H9 (cell line): ENCODE results near the gene CDH13. TPM values are rescaled to one million over a fixed set of nuclear protein-coding genes. Genes with fewer than 3 reads are reported as not detected.

Experiments used
- DNase-seq: peaks from one replicate; pipeline ENCODE4 v3.0.0-alpha.2; 2017
- H2AFZ ChIP-seq: one replicate; pipeline ENCODE4 v1.6.1; 2013; ENCODE audit warnings: mild to moderate bottlenecking, low read length, control low read depth, moderate library complexity
- H2AK5ac ChIP-seq: 2 replicates; pipeline ENCODE4 v1.6.1; 2013; ENCODE audit warnings: low read length, control low read depth, mixed read lengths; ENCODE audit not compliant: insufficient read length
- H2BK120ac ChIP-seq: one replicate; pipeline ENCODE4 v1.6.1; 2013; ENCODE audit warnings: low read depth, mild to moderate bottlenecking, low read length, control low read depth, inconsistent platforms; ENCODE audit not compliant: poor library complexity, severe bottlenecking
- H2BK12ac ChIP-seq: 2 replicates; pipeline ENCODE4 v1.6.1; 2013; ENCODE audit warnings: low read length, control low read depth, mixed read lengths, low read depth; ENCODE audit not compliant: insufficient read length
- H2BK15ac ChIP-seq: 2 replicates; pipeline ENCODE4 v1.6.1; 2013; ENCODE audit warnings: low read depth, low read length, control low read depth
- H2BK20ac ChIP-seq: one replicate; pipeline ENCODE4 v1.6.1; 2013; ENCODE audit warnings: low read depth, mild to moderate bottlenecking, low read length, control low read depth, inconsistent platforms; ENCODE audit not compliant: poor library complexity, severe bottlenecking
- H2BK5ac ChIP-seq: 2 replicates; pipeline ENCODE4 v1.6.1; 2013; ENCODE audit warnings: low read length, control low read depth, mixed read lengths; ENCODE audit not compliant: insufficient read length
- H3K14ac ChIP-seq: 2 replicates; pipeline ENCODE4 v1.6.1; 2013; ENCODE audit warnings: low read length, control low read depth; ENCODE audit not compliant: insufficient read depth
- H3K18ac ChIP-seq: 2 replicates; pipeline ENCODE4 v1.6.1; 2013; ENCODE audit warnings: low read depth, mild to moderate bottlenecking, mixed read lengths, low read length, control low read depth; ENCODE audit not compliant: insufficient read length
- H3K23ac ChIP-seq: 2 replicates; pipeline ENCODE4 v1.6.1; 2013; ENCODE audit warnings: low read length, control low read depth, mixed read lengths, low read depth; ENCODE audit not compliant: insufficient read length
- H3K23me2 ChIP-seq: 2 replicates; pipeline ENCODE4 v1.6.1; 2013; ENCODE audit warnings: low read depth, mild to moderate bottlenecking, mixed read lengths, low read length, control low read depth; ENCODE audit not compliant: insufficient read length, poor library complexity, severe bottlenecking
- H3K27ac ChIP-seq: 2 replicates; pipeline ENCODE4 v1.5.1; 2013; ENCODE audit warnings: low read length, control low read depth, mixed read lengths, low read depth; ENCODE audit not compliant: insufficient read length
- H3K27me3 ChIP-seq: 2 replicates; pipeline ENCODE4 v1.6.1; 2013; ENCODE audit warnings: low read length, control low read depth, inconsistent platforms; ENCODE audit not compliant: insufficient read depth
- H3K4ac ChIP-seq: 2 replicates; pipeline ENCODE4 v1.6.1; 2013; ENCODE audit warnings: low read depth, mild to moderate bottlenecking, control low read depth, inconsistent platforms, low read length, moderate library complexity
- H3K4me1 ChIP-seq: 2 replicates; pipeline ENCODE4 v1.6.1; 2013; ENCODE audit warnings: low read length, control low read depth, inconsistent platforms; ENCODE audit not compliant: insufficient read depth
- H3K4me2 ChIP-seq: 2 replicates; pipeline ENCODE4 v1.6.1; 2013; ENCODE audit warnings: low read length, control low read depth, mixed read lengths; ENCODE audit not compliant: insufficient read length, insufficient read depth
- H3K56ac ChIP-seq: 2 replicates; pipeline ENCODE4 v1.6.1; 2013; ENCODE audit warnings: low read depth, mild to moderate bottlenecking, mixed read lengths, low read length, control low read depth; ENCODE audit not compliant: insufficient read length
- H3K79me1 ChIP-seq: 2 replicates; pipeline ENCODE4 v1.6.1; 2013; ENCODE audit warnings: low read depth, mild to moderate bottlenecking, moderate library complexity, low read length, control low read depth, inconsistent platforms; ENCODE audit not compliant: insufficient read depth, poor library complexity, severe bottlenecking
- H3K79me2 ChIP-seq: 2 replicates; pipeline ENCODE4 v1.6.1; 2013; ENCODE audit warnings: low read length, control low read depth, inconsistent platforms; ENCODE audit not compliant: insufficient read depth
- H3K9ac ChIP-seq: 2 replicates; pipeline ENCODE4 v1.6.1; 2013; ENCODE audit warnings: low read length, control low read depth, mixed read lengths; ENCODE audit not compliant: insufficient read length; ENCODE audit errors: extremely low read depth
- H3K9me3 ChIP-seq: one replicate; pipeline ENCODE4 v1.6.1; 2013; ENCODE audit warnings: low read depth, low read length, inconsistent platforms; ENCODE audit not compliant: control insufficient read depth
- H3T11ph ChIP-seq: one replicate; pipeline ENCODE4 v1.6.1; 2013; ENCODE audit warnings: mild to moderate bottlenecking, low read length, control low read depth, inconsistent platforms
- H4K20me1 ChIP-seq: one replicate; pipeline ENCODE4 v1.6.1; 2013; ENCODE audit not compliant: control insufficient read depth, insufficient read length, insufficient read depth
- H4K5ac ChIP-seq: 2 replicates; pipeline ENCODE4 v1.6.1; 2013; ENCODE audit warnings: low read depth, mild to moderate bottlenecking, mixed read lengths, low read length, control low read depth; ENCODE audit not compliant: insufficient read length
- H4K8ac ChIP-seq: replicated peaks from 2 replicates; pipeline ENCODE4 v1.6.1; 2013; ENCODE audit warnings: low read length, control low read depth, mixed read lengths, low read depth; ENCODE audit not compliant: insufficient read length
- H4K91ac ChIP-seq: 2 replicates; pipeline ENCODE4 v1.6.1; 2013; ENCODE audit warnings: low read depth, mild to moderate bottlenecking, moderate library complexity, mixed read lengths, low read length, control low read depth; ENCODE audit not compliant: insufficient read length
- H3K27ac Mint-ChIP-seq, 3 experiments: 2 replicates in 2 of 3; 3 replicates in 1 of 3; pipeline ENCODE4 v1.8.0; 2020 to 2021; ENCODE audit warnings: mixed read lengths in 3 of 3, mild to moderate bottlenecking in 1 of 3, moderate library complexity in 1 of 3
- H3K27me3 Mint-ChIP-seq: 2 replicates; pipeline ENCODE4 v1.8.0; 2021; ENCODE audit warnings: low read depth, mild to moderate bottlenecking, moderate library complexity, mixed read lengths
- H3K36me3 Mint-ChIP-seq, 3 experiments: 2 replicates in 2 of 3; 3 replicates in 1 of 3; pipeline ENCODE4 v1.8.0; 2020 to 2021; ENCODE audit warnings: low read depth in 3 of 3, mixed read lengths in 3 of 3; ENCODE audit not compliant: insufficient read depth in 1 of 3
- H3K4me1 Mint-ChIP-seq, 2 experiments: 2 replicates each; pipeline ENCODE4 v1.8.0; 2020; ENCODE audit warnings: mixed read lengths in 2 of 2
- H3K4me3 Mint-ChIP-seq, 2 experiments: 2 replicates in 1 of 2; 3 replicates in 1 of 2; pipeline ENCODE4 v1.8.0; 2020 to 2021; ENCODE audit warnings: mild to moderate bottlenecking in 2 of 2, mixed read lengths in 2 of 2, moderate library complexity in 1 of 2
- H3K9me3 Mint-ChIP-seq, 2 experiments: 2 replicates in 1 of 2; 3 replicates in 1 of 2; pipeline ENCODE4 v1.8.0; 2020; ENCODE audit warnings: mild to moderate bottlenecking in 2 of 2, mixed read lengths in 2 of 2, moderate library complexity in 1 of 2
- WGBS: extraction: QIAGEN DNeasy Blood & Tissue Kit; methylation state at CpG from one replicate; pipeline ENCODE4 v1.1.7; 2013; ENCODE audit warnings: missing lambda C conversion rate, low lambda C conversion rate, mixed read lengths; ENCODE audit not compliant: insufficient read length; ENCODE audit errors: extremely low coverage; 5-methylcytosine and 5-hydroxymethylcytosine counted together
- total RNA-seq: library from RNA; stranded (reverse); gene quantifications from 2 replicates; pipeline ENCODE4 v1.2.1, GENCODE V29; 2021
- TF ChIP-seq, protein P1 (sequence below): fragments of 200-600 bp; sonication (generic); conservative IDR thresholded peaks from 3 replicates; pipeline ENCODE4 v1.8.0; 2021; ENCODE audit warnings: antibody characterized with exemption, mild to moderate bottlenecking

Gene CDH13
- total RNA-seq, 1 experiment from 2014 or later = 1.5 TPM

DNA sequence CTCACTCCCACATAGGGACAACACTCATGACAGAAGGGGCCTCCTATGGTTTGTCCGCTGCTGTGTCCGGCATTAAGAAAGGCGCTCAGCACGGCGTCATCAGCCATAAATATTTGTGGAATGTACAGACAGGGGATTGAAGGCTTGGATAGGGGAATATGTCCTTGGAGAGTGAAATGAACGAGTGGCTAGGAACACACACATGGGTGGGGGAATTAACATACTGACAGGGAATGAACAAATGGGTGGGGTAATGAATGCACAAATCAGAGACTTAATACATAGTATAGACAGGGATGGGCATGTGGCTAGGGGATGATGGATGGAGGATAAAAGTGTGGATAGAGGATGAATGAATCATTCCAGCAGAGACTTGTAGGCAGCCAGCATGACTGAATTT is 1027.0 kb downstream of the CDH13 start:
- no peak for DNase-seq
- no peak overlapping the region for H3K27ac ChIP-seq
- H3K79me2 ChIP-seq = no peaks in the 10 kb centered on the region
- no peak overlapping the region for H2BK12ac ChIP-seq
- peaks cover 0 to 5% (median under 1%) of the 10 kb centered on the region in 3 experiments; a peak in 3 of 7 replicates for H3K36me3 Mint-ChIP-seq
- H3K27me3 Mint-ChIP-seq = peaks cover 4% of the 10 kb centered on the region; the same call in 1 of the 2 replicates
- peaks cover 4 to 5% of the 10 kb centered on the region in 2 experiments; a peak in 4 of 5 replicates for H3K9me3 Mint-ChIP-seq
- no peak overlapping the region for H3K14ac ChIP-seq
- H3K18ac ChIP-seq = no peak overlapping the region
- no peak overlapping the region for H2AFZ ChIP-seq
- H2BK120ac ChIP-seq = no peak overlapping the region
- H3K23me2 ChIP-seq = no peaks in the 10 kb centered on the region
- no peak overlapping the region for H3K9ac ChIP-seq
- H3T11ph ChIP-seq = no peak overlapping the region
- H2AK5ac ChIP-seq = no peak overlapping the region
- no peaks in the 10 kb centered on the region for H3K79me1 ChIP-seq
- no peak overlapping the region for H4K8ac ChIP-seq
- H2BK5ac ChIP-seq = no peak overlapping the region
- H3K23ac ChIP-seq = no peak overlapping the region
- TF ChIP-seq, protein P1, sequence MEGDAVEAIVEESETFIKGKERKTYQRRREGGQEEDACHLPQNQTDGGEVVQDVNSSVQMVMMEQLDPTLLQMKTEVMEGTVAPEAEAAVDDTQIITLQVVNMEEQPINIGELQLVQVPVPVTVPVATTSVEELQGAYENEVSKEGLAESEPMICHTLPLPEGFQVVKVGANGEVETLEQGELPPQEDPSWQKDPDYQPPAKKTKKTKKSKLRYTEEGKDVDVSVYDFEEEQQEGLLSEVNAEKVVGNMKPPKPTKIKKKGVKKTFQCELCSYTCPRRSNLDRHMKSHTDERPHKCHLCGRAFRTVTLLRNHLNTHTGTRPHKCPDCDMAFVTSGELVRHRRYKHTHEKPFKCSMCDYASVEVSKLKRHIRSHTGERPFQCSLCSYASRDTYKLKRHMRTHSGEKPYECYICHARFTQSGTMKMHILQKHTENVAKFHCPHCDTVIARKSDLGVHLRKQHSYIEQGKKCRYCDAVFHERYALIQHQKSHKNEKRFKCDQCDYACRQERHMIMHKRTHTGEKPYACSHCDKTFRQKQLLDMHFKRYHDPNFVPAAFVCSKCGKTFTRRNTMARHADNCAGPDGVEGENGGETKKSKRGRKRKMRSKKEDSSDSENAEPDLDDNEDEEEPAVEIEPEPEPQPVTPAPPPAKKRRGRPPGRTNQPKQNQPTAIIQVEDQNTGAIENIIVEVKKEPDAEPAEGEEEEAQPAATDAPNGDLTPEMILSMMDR = no peak
- no peak overlapping the region for H2BK15ac ChIP-seq
- H3K4me2 ChIP-seq = no peak overlapping the region
- peaks cover 20 to 25% of the 10 kb centered on the region in 2 experiments for H3K4me1 Mint-ChIP-seq
- H4K5ac ChIP-seq = no peak overlapping the region
- no peaks in the 10 kb centered on the region; the same call in 1 of the 2 replicates for H3K27me3 ChIP-seq
- no peak overlapping the region for H2BK20ac ChIP-seq
- no peak overlapping the region for H3K27ac Mint-ChIP-seq
- WGBS = no CpG with 5 or more reads among the region's 6 CpGs
- H3K4me1 ChIP-seq = peaks cover 4% of the 10 kb centered on the region; the same call in 1 of the 2 replicates
- no peak overlapping the region for H3K56ac ChIP-seq
- H4K91ac ChIP-seq = no peak overlapping the region
- no peaks in the 10 kb centered on the region for H3K9me3 ChIP-seq
- no peak overlapping the region for H3K4ac ChIP-seq
- H4K20me1 ChIP-seq = no peaks in the 10 kb centered on the region
- H3K4me3 Mint-ChIP-seq = no peak overlapping the region
